GM20000 (cell line): ENCODE results near the gene PKDREJ.

Experiments
- DNase-seq: peaks from one replicate; pipeline ENCODE4 v3.0.0; 2012; ENCODE audit warnings: low spot score
- CTCF ChIP-seq: IDR thresholded peaks from 2 replicates; pipeline ENCODE4 v1.5.1; 2012; ENCODE audit warnings: mild to moderate bottlenecking, control low read depth; ENCODE audit errors: extremely low read depth, missing control alignments

The PKDREJ gene

GRCh38 chr22:46214149-46214548 lies 49.0 kb downstream of the PKDREJ start:
- no peak for DNase-seq
- no peak for TF ChIP-seq CTCF

DNA sequence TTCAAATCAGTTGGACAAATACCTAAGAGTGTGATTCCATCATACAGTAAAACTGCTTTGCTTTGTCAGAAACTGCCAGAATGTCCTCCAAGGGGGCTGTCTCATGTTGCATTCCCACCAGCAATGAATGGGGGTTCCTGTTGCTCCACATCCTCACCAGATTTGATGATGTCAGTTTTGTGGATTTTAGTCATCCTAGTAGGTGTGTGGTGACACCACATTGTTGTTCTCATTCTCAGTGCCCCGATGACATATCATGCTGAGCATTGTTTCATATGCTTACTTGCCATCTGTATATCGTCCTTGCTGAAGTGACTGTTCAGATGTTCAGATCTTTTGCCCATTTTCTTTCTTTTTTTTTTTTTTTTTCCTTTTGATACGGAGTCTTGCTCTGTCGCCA lies 50.1 kb downstream of the PKDREJ start:
- DNase-seq = no peak
- no peak for TF ChIP-seq CTCF

DNA sequence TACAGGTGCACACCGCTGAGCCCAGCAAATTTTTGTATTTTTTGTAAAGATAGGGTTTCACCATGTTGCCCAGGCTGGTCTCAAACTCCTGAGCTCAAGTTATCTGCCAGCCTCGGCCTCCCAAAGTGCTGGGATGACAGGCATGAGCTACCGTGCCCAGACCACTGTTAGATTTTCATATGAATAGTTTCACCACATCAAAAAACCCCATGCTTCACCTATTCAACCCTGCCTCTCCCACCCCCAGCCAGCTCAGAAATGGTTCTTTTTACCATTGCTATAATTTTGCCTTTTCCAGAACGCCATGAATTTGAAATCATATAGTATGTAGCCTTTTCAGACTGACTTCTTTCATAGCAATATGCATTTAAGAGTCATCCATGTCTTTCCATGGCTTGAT lies 50.9 kb downstream of the PKDREJ start:
- no peak for TF ChIP-seq CTCF

DNA sequence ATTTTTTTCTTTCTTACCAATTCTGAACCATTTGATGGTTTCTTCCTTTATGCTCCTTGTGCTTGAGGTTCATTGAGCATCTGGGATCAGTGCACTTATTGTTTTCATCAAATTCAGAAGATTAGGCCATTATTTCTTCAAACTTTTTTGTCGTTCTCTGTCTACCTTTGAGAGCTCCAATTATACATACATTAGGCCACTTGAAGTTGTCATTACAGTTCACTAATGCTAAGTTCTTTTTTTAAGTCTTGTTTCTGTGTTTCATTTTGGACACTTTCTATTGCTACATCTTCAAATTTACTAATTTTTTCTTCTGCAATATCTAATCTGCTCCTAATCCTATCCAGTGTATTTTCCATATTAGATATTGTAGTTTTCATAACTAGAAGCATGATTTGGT lies 53.9 kb downstream of the PKDREJ start:
- TF ChIP-seq CTCF = no peak
- DNase-seq = no peak

More for the DNA sequence above, 50.9 kb downstream of the PKDREJ start:
- no peak for DNase-seq
